ENCODE results near the gene ITPR1. TPM values are rescaled to one million over a fixed set of nuclear protein-coding genes. Genes with fewer than 3 reads are reported as not detected.

ITPR1 gene
- total and polyA plus RNA-seq, 10 of the 15 experiments (the other 5 are each of a cell fraction or from before 2014, with no cell fraction given): 12.2 to 239 (median 28.4) TPM

GRCh38 chr3:4758249-4758860 is 265.2 kb downstream of the ITPR1 start:
- peak; percentile 97 for TF ChIP-seq MLLT1 (IDR thresholded peaks at IDR 0.05)
- no peak for TF ChIP-seq ZNF687 (IDR thresholded peaks at IDR 0.05)
- 0 out of 2 replicates have a peak, but pooled peaks have one; percentile 6 for TF ChIP-seq BCLAF1 (IDR thresholded peaks at IDR 0.05)
- no peak for TF ChIP-seq SMAD5 (IDR thresholded peaks at IDR 0.05; ENCODE audit: low read depth)
- TF ChIP-seq BACH1 (IDR thresholded peaks at IDR 0.05; ENCODE audit: borderline replicate concordance): peak; percentile 54
- peak; percentile 70 for TF ChIP-seq SMAD1 (IDR thresholded peaks at IDR 0.05; ENCODE audit: low read depth, partially characterized antibody)
- TF ChIP-seq IKZF1 (conservative IDR thresholded peaks at IDR 0.05): 0 out of 2 replicates have a peak, but pooled peaks have one; percentile 6
- no peak for TF ChIP-seq CHD4 (IDR thresholded peaks at IDR 0.05)
- TF ChIP-seq ZZZ3 (IDR thresholded peaks at IDR 0.05; ENCODE audit: control insufficient read depth, insufficient read length, low read depth): no peak
- no peak overlapping the region; the same call in 1 of the 2 replicates for H3K9ac ChIP-seq (ENCODE audit: control insufficient read depth, insufficient read depth, low read length)
- TSS peak; percentile 66 for BruUV-seq (replicated peaks)
- CTCF ChIA-PET: interaction anchor here (0.7 to 4.8 kb wide), 8 partner anchors 13 to 228 kb away, joined by 3 to 27 read pairs (median 6); no protein-coding TSS in a partner anchor
- DNase-seq (ENCODE audit: low read depth, low spot score) (no peak), FAIRE-seq (no peak), ATAC-seq (peak; percentile 10)
- WGBS (ENCODE audit: insufficient coverage, insufficient replicate concordance, low lambda C conversion rate, missing lambda C conversion rate): 94% methylated on average over 9 of the region's 9 CpGs
- POLR2A ChIA-PET: interaction anchor here (1.0 to 15.2 kb wide), 7 partner anchors 9 to 223 kb away, joined by 3 to 414 read pairs (median 13); partner anchors contain the start of gene BHLHE40
- intact Hi-C loops (cut with micrococcal nuclease; ENCODE audit: unreplicated experiment): loop anchor here (5.0 kb wide), 1 partner anchor 429 kb away; the partner anchor contains the start of gene EDEM1
- H3K27ac ChIP-seq (ENCODE audit: control insufficient read depth, insufficient read depth): no peak overlapping the region
- in situ Hi-C loops (cut with MboI): no loop called here
- H4K20me1 ChIP-seq (ENCODE audit: control insufficient read depth, insufficient read depth): no peaks in the 10 kb centered on the region
- H3K36me3 ChIP-seq (ENCODE audit: control insufficient read depth in 2 of 2, insufficient read depth in 2 of 2, low read length in 1 of 2): peaks cover 9 to 12% of the 10 kb centered on the region in 2 experiments; a peak in 3 of 4 replicates
- H3K4me2 ChIP-seq (ENCODE audit: control insufficient read depth, insufficient read depth): no peak overlapping the region
- no peaks in the 10 kb centered on the region for H3K27me3 ChIP-seq (replicated peaks in 1 of 2; ENCODE audit: control insufficient read depth in 2 of 2, insufficient read depth in 2 of 2, low read length in 1 of 2)
- no peak overlapping the region for H2AFZ ChIP-seq (ENCODE audit: control insufficient read depth, low read depth, low read length)
- H3K4me3 ChIP-seq: no peak overlapping the region
- RAD21 ChIA-PET (ENCODE audit: unreplicated experiment): interaction anchor here (0.6 to 22.6 kb wide), 10 partner anchors 9 to 299 kb away, joined by 3 to 377 read pairs (median 13); partner anchors contain the start of gene BHLHE40
- H3K9me3 ChIP-seq (replicated peaks; ENCODE audit: control insufficient read depth, insufficient read depth, low read length): peaks cover 1% of the 10 kb centered on the region; the same call in 2 of the 3 replicates
- H3K4me1 ChIP-seq (ENCODE audit: control insufficient read depth, insufficient read depth, low read length): peaks cover 42% of the 10 kb centered on the region
- H3K79me2 ChIP-seq (ENCODE audit: control insufficient read depth, insufficient read depth, low read length): peaks cover 5% of the 10 kb centered on the region
- SMC1A ChIA-PET (ENCODE audit: uncharacterized antibody, unreplicated experiment): interaction anchor here (0.6 to 23.7 kb wide), 15 partner anchors 8 to 300 kb away, joined by 3 to 618 read pairs (median 9); partner anchors contain the start of gene BHLHE40

All from GM12878 (cell line).